SK-N-SH treated with all-trans-retinoic acid at 6 μM for 48 hours (cell line): ENCODE data around the gene STUM.

Source experiments
- ATAC-seq: fragments of 200-7000 bp; cut with Tn5 transposase; 3 replicates; pipeline ENCODE4 v1.9.1; 2020; ENCODE audit warnings: mild to moderate bottlenecking, moderate library complexity
- ARNTL ChIP-seq: fragments of 450-650 bp; formaldehyde crosslinking; IDR thresholded peaks from 2 replicates; pipeline ENCODE4 v1.5.0; 2020; ENCODE audit warnings: low read depth, mild to moderate bottlenecking, moderate library complexity, borderline replicate concordance
- BACH2 ChIP-seq: fragments of 250-450 bp; sonication (Bioruptor Pico); IDR thresholded peaks from 2 replicates; pipeline ENCODE4 v1.9.0; 2021; ENCODE audit warnings: mild to moderate bottlenecking, borderline replicate concordance
- CSDC2 ChIP-seq: fragments of 250-450 bp; sonication (Bioruptor Pico); IDR thresholded peaks from 2 replicates; pipeline ENCODE4 v1.5.0; 2020; ENCODE audit warnings: mild to moderate bottlenecking, moderate library complexity
- ESRRG ChIP-seq: fragments of 250-450 bp; sonication (Bioruptor Pico); IDR thresholded peaks from 2 replicates; pipeline ENCODE4 v1.6.1; 2021; ENCODE audit warnings: mild to moderate bottlenecking
- GLIS3 ChIP-seq: fragments of 250-450 bp; sonication (Bioruptor Pico); IDR thresholded peaks from 2 replicates; pipeline ENCODE4 v1.5.0; 2020; ENCODE audit warnings: mild to moderate bottlenecking, moderate library complexity
- OSR1 ChIP-seq: fragments of 250-450 bp; sonication (Bioruptor Pico); IDR thresholded peaks from 2 replicates; pipeline ENCODE4 v1.8.0; 2022; ENCODE audit warnings: moderate library complexity, mild to moderate bottlenecking, inconsistent platforms
- POU6F1 ChIP-seq: fragments of 250-450 bp; sonication (Bioruptor Pico); IDR thresholded peaks from 2 replicates; pipeline ENCODE4 v1.8.0; 2021; ENCODE audit warnings: low read depth, mild to moderate bottlenecking, moderate library complexity, borderline replicate concordance
- PPARA ChIP-seq: fragments of 250-450 bp; sonication (Bioruptor Pico); IDR thresholded peaks from 2 replicates; pipeline ENCODE4 v1.5.0; 2020; ENCODE audit warnings: mild to moderate bottlenecking, borderline replicate concordance
- RARB ChIP-seq: fragments of 250-450 bp; sonication (Bioruptor Pico); IDR thresholded peaks from 2 replicates; pipeline ENCODE4 v1.8.0; 2021; ENCODE audit warnings: mild to moderate bottlenecking, moderate library complexity
- SNAI2 ChIP-seq: fragments of 250-450 bp; sonication (Bioruptor Pico); IDR thresholded peaks from 2 replicates; pipeline ENCODE4 v1.5.0; 2020; ENCODE audit warnings: mild to moderate bottlenecking, moderate library complexity
- TCF4 ChIP-seq: fragments of 250-450 bp; sonication (Bioruptor Pico); IDR thresholded peaks from 2 replicates; pipeline ENCODE4 v1.8.0; 2021; ENCODE audit warnings: mild to moderate bottlenecking, moderate library complexity, borderline replicate concordance
- TSHZ2 ChIP-seq: fragments of 250-450 bp; sonication (Bioruptor Pico); IDR thresholded peaks from 2 replicates; pipeline ENCODE4 v1.5.0; 2020; ENCODE audit warnings: mild to moderate bottlenecking, moderate library complexity
- ZC3H10 ChIP-seq: fragments of 250-450 bp; sonication (Bioruptor Pico); IDR thresholded peaks from 2 replicates; pipeline ENCODE4 v1.5.1; 2021; ENCODE audit warnings: mild to moderate bottlenecking, moderate library complexity
- ZFP3 ChIP-seq: fragments of 250-450 bp; sonication (Bioruptor Pico); IDR thresholded peaks from 2 replicates; pipeline ENCODE4 v1.5.0; 2020; ENCODE audit warnings: mild to moderate bottlenecking, moderate library complexity
- ZFP30 ChIP-seq: fragments of 450-650 bp; formaldehyde crosslinking; IDR thresholded peaks from 2 replicates; pipeline ENCODE4 v1.5.0; 2022; ENCODE audit warnings: mild to moderate bottlenecking, moderate library complexity
- ZNF565 ChIP-seq: fragments of 450-650 bp; formaldehyde crosslinking; conservative IDR thresholded peaks from 2 replicates; pipeline ENCODE4 v1.5.0; 2020; ENCODE audit warnings: low read depth, mild to moderate bottlenecking, moderate library complexity
- ZNF70 ChIP-seq: fragments of 450-650 bp; formaldehyde crosslinking; IDR thresholded peaks from 2 replicates; pipeline ENCODE4 v1.5.0; 2020; ENCODE audit warnings: mild to moderate bottlenecking, moderate library complexity
- ZNF8 ChIP-seq: fragments of 450-650 bp; formaldehyde crosslinking; IDR thresholded peaks from 2 replicates; pipeline ENCODE4 v1.5.0; 2020; ENCODE audit warnings: mild to moderate bottlenecking, moderate library complexity
- TF ChIP-seq, protein P1 (sequence below): fragments of 250-450 bp; sonication (Bioruptor Pico); IDR thresholded peaks from 2 replicates; pipeline ENCODE4 v1.5.1; 2020; ENCODE audit warnings: low read depth, mild to moderate bottlenecking, moderate library complexity
- TF ChIP-seq, protein P2 (sequence below): fragments of 250-450 bp; sonication (Bioruptor Pico); IDR thresholded peaks from 2 replicates; pipeline ENCODE4 v1.5.1; 2021; ENCODE audit warnings: mild to moderate bottlenecking, moderate library complexity
- TF ChIP-seq, protein P3 (sequence below): fragments of 250-450 bp; sonication (Bioruptor Pico); IDR thresholded peaks from 2 replicates; pipeline ENCODE4 v1.8.0; 2020; ENCODE audit warnings: mild to moderate bottlenecking, moderate library complexity, borderline replicate concordance

Gene STUM

DNA sequence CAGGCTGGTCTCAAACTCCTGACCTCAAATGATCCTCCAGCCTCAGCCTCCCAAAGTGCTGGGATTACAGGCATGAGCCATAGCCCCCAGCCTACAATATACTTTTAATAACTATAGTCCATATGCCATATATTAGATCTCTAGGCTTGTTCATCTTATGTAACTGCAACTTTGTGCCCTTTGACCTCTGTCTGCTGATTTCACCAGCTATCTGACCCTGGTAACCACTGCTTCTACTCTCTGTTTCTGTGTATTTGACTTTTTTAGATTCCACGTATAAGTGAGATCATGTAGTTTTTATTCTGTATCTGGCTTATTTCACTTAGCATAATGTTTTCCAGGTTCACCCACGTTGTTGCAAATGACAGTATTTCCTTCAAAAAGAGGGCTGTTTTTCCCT, 25.5 kb downstream of the STUM start:
- no peak for ATAC-seq
- no peak for TF ChIP-seq ZFP30 (CRISPR knock-in tag)
- TF ChIP-seq TSHZ2 (CRISPR knock-in tag) = no peak
- no peak for TF ChIP-seq ZNF8 (CRISPR knock-in tag)
- no peak for TF ChIP-seq SNAI2 (CRISPR knock-in tag)
- TF ChIP-seq ZFP3 (CRISPR knock-in tag) = no peak
- no peak for TF ChIP-seq BACH2
- no peak for TF ChIP-seq POU6F1 (CRISPR knock-in tag)
- TF ChIP-seq CSDC2 = no peak

GRCh38 chr1:226574591-226575435, 26.2 kb downstream of the STUM start:
- no peak for ATAC-seq
- TF ChIP-seq, protein P1, sequence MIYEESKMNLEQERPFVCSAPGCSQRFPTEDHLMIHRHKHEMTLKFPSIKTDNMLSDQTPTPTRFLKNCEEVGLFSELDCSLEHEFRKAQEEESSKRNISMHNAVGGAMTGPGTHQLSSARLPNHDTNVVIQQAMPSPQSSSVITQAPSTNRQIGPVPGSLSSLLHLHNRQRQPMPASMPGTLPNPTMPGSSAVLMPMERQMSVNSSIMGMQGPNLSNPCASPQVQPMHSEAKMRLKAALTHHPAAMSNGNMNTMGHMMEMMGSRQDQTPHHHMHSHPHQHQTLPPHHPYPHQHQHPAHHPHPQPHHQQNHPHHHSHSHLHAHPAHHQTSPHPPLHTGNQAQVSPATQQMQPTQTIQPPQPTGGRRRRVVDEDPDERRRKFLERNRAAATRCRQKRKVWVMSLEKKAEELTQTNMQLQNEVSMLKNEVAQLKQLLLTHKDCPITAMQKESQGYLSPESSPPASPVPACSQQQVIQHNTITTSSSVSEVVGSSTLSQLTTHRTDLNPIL (CRISPR knock-in tag) = no peak
- TF ChIP-seq PPARA (CRISPR knock-in tag) (no peak), OSR1 (CRISPR knock-in tag) (no peak), ZNF8 (CRISPR knock-in tag) (no peak), TSHZ2 (CRISPR knock-in tag) (no peak), SNAI2 (CRISPR knock-in tag) (no peak), GLIS3 (CRISPR knock-in tag) (no peak)
- TF ChIP-seq, protein P2, sequence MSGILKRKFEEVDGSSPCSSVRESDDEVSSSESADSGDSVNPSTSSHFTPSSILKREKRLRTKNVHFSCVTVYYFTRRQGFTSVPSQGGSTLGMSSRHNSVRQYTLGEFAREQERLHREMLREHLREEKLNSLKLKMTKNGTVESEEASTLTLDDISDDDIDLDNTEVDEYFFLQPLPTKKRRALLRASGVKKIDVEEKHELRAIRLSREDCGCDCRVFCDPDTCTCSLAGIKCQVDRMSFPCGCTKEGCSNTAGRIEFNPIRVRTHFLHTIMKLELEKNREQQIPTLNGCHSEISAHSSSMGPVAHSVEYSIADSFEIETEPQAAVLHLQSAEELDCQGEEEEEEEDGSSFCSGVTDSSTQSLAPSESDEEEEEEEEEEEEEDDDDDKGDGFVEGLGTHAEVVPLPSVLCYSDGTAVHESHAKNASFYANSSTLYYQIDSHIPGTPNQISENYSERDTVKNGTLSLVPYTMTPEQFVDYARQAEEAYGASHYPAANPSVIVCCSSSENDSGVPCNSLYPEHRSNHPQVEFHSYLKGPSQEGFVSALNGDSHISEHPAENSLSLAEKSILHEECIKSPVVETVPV (CRISPR knock-in tag) = no peak

DNA sequence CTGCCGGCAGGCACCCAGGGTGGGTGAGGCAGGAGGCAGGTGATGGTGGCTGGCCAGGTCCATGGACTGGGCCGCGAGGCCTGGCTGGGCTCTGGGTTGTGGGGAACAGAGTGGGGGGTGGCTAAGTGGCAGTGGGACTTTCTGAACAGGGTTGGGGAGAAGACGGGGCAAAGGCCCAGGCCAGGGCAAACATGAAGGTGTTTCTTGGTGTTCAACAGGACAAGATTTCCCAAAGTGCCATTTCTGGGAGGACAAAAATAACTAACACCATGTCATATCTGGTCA, 26.8 kb downstream of the STUM start:
- TF ChIP-seq ARNTL (CRISPR knock-in tag) = no peak
- no peak for TF ChIP-seq BACH2
- no peak for TF ChIP-seq RARB (CRISPR knock-in tag)
- no peak for TF ChIP-seq GLIS3 (CRISPR knock-in tag)
- TF ChIP-seq ZFP30 (CRISPR knock-in tag) = no peak
- no peak for TF ChIP-seq PPARA (CRISPR knock-in tag)
- TF ChIP-seq, protein P1 (CRISPR knock-in tag) = no peak
- TF ChIP-seq, protein P3, sequence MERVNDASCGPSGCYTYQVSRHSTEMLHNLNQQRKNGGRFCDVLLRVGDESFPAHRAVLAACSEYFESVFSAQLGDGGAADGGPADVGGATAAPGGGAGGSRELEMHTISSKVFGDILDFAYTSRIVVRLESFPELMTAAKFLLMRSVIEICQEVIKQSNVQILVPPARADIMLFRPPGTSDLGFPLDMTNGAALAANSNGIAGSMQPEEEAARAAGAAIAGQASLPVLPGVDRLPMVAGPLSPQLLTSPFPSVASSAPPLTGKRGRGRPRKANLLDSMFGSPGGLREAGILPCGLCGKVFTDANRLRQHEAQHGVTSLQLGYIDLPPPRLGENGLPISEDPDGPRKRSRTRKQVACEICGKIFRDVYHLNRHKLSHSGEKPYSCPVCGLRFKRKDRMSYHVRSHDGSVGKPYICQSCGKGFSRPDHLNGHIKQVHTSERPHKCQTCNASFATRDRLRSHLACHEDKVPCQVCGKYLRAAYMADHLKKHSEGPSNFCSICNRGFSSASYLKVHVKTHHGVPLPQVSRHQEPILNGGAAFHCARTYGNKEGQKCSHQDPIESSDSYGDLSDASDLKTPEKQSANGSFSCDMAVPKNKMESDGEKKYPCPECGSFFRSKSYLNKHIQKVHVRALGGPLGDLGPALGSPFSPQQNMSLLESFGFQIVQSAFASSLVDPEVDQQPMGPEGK (CRISPR knock-in tag) = no peak
- TF ChIP-seq ZFP3 (CRISPR knock-in tag) = no peak
- TF ChIP-seq SNAI2 (CRISPR knock-in tag) = no peak
- no peak for TF ChIP-seq ZC3H10 (CRISPR knock-in tag)
- TF ChIP-seq POU6F1 (CRISPR knock-in tag) = no peak
- TF ChIP-seq CSDC2 = no peak
- TF ChIP-seq ZNF70 (CRISPR knock-in tag) = no peak
- no peak for TF ChIP-seq ESRRG (CRISPR knock-in tag)
- TF ChIP-seq TCF4 = no peak
- TF ChIP-seq ZNF565 (CRISPR knock-in tag) = no peak
- no peak for TF ChIP-seq OSR1 (CRISPR knock-in tag)
- ATAC-seq = no peak
